HL-60 (cell line): Measurements from ENCODE around the gene FASTKD3.

Experiments used
- POLR2AphosphoS5 ChIP-seq: IDR thresholded peaks from 2 replicates; pipeline ENCODE4 v1.6.1; 2012; ENCODE audit warnings: low read depth
- SPI1 ChIP-seq: IDR thresholded peaks from 2 replicates; pipeline ENCODE4 v1.6.1; 2012; ENCODE audit warnings: low read depth, mild to moderate bottlenecking, borderline replicate concordance
- TF ChIP-seq, protein P1 (sequence below): IDR thresholded peaks from one replicate; pipeline ENCODE4 v1.5.1; 2011; ENCODE audit warnings: low read length, control low read depth, inconsistent platforms; ENCODE audit not compliant: insufficient read depth
- TF ChIP-seq, protein P2 (sequence below): IDR thresholded peaks from 2 replicates; pipeline ENCODE4 v1.6.1; 2012; ENCODE audit warnings: low read depth; ENCODE audit not compliant: insufficient replicate concordance

DNA sequence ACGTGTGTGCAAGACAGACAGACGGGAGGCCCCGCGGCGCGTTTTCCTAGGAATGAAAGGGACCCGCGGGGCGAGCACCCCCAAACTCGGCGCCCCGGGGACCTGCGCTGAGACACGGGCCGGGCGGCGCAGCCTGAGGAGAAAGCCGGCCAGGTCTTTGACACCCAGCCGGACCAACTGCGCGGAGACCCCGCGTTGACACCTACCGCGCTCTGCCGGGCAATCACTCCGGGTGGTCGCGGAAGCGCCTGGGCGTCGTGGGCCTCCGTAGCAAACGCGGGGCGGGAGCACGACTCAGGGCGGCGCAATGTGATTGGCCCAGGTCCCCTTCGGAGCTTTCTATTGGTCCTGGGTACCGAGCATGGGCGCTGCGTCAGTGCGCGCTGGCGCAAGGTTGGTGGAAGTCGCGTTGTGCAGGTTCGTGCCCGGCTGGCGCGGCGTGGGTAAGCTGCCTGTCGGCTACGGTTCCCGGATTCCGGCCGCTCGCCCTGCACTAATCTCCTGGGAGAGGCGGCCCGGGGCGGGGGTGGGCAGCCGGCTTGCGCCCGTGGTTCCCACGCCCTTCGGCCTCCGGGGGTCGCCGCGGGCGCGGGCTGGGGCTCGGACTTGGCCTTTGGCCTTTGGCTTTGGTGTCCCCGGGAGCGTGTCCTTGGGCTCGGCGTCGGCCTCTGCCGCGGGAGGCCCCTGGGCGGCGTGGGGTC is at the start of gene FASTKD3, which contains the start of gene MTRR:
- TF ChIP-seq, protein P1, sequence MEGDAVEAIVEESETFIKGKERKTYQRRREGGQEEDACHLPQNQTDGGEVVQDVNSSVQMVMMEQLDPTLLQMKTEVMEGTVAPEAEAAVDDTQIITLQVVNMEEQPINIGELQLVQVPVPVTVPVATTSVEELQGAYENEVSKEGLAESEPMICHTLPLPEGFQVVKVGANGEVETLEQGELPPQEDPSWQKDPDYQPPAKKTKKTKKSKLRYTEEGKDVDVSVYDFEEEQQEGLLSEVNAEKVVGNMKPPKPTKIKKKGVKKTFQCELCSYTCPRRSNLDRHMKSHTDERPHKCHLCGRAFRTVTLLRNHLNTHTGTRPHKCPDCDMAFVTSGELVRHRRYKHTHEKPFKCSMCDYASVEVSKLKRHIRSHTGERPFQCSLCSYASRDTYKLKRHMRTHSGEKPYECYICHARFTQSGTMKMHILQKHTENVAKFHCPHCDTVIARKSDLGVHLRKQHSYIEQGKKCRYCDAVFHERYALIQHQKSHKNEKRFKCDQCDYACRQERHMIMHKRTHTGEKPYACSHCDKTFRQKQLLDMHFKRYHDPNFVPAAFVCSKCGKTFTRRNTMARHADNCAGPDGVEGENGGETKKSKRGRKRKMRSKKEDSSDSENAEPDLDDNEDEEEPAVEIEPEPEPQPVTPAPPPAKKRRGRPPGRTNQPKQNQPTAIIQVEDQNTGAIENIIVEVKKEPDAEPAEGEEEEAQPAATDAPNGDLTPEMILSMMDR = no peak
- TF ChIP-seq, protein P2, sequence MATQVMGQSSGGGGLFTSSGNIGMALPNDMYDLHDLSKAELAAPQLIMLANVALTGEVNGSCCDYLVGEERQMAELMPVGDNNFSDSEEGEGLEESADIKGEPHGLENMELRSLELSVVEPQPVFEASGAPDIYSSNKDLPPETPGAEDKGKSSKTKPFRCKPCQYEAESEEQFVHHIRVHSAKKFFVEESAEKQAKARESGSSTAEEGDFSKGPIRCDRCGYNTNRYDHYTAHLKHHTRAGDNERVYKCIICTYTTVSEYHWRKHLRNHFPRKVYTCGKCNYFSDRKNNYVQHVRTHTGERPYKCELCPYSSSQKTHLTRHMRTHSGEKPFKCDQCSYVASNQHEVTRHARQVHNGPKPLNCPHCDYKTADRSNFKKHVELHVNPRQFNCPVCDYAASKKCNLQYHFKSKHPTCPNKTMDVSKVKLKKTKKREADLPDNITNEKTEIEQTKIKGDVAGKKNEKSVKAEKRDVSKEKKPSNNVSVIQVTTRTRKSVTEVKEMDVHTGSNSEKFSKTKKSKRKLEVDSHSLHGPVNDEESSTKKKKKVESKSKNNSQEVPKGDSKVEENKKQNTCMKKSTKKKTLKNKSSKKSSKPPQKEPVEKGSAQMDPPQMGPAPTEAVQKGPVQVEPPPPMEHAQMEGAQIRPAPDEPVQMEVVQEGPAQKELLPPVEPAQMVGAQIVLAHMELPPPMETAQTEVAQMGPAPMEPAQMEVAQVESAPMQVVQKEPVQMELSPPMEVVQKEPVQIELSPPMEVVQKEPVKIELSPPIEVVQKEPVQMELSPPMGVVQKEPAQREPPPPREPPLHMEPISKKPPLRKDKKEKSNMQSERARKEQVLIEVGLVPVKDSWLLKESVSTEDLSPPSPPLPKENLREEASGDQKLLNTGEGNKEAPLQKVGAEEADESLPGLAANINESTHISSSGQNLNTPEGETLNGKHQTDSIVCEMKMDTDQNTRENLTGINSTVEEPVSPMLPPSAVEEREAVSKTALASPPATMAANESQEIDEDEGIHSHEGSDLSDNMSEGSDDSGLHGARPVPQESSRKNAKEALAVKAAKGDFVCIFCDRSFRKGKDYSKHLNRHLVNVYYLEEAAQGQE = no peak
- peak; percentile 81 for TF ChIP-seq POLR2AphosphoS5
- TF ChIP-seq SPI1 = no peak
